ENCODE results near the gene AGK. TPM values are rescaled to one million over a fixed set of nuclear protein-coding genes. Genes with fewer than 3 reads are reported as not detected.

AGK gene
- total RNA-seq, 1 donor from 2014 or later, result 18.8 TPM

- H3K4me3 ChIP-seq (ENCODE audit: low read length in 3 of 3), result no peak overlapping the region
- H3K9me3 ChIP-seq (ENCODE audit: control insufficient read depth in 3 of 3, low read length in 3 of 3), result no peaks in the 10 kb centered on the region
- H3K36me3 ChIP-seq (ENCODE audit: control insufficient read depth in 3 of 3, insufficient read depth in 3 of 3, low read length in 3 of 3), result no peaks in the 10 kb centered on the region
- no peak overlapping the region for H3K27ac ChIP-seq (ENCODE audit: low read depth, low read length)
- H3K27me3 ChIP-seq (ENCODE audit: control insufficient read depth in 3 of 3, insufficient read depth in 3 of 3, low read length in 3 of 3), result no peaks in the 10 kb centered on the region
- H3K9ac ChIP-seq (ENCODE audit: low read depth in 1 of 3, low read length in 3 of 3), result no peak overlapping the region
- H3K4me1 ChIP-seq (ENCODE audit: control insufficient read depth in 3 of 3, insufficient read depth in 3 of 3, low read length in 3 of 3), result peaks cover 0 to 23% (median 15%) of the 10 kb centered on the region in 3 donors
Measured at GRCh38 chr7:141696348-141696747, 145.1 kb downstream of the AGK start.

- Histone ChIP-seq H3K27ac (ENCODE audit: low read depth, low read length) (no peak overlapping the region), H3K36me3 (ENCODE audit: control insufficient read depth in 3 of 3, insufficient read depth in 3 of 3, low read length in 3 of 3) (no peaks in the 10 kb centered on the region), H3K4me1 (ENCODE audit: control insufficient read depth in 3 of 3, insufficient read depth in 3 of 3, low read length in 3 of 3) (peaks cover 0 to 25% (median 15%) of the 10 kb centered on the region in 3 donors), H3K9me3 (ENCODE audit: control insufficient read depth in 3 of 3, low read length in 3 of 3) (no peaks in the 10 kb centered on the region), H3K27me3 (ENCODE audit: control insufficient read depth in 3 of 3, insufficient read depth in 3 of 3, low read length in 3 of 3) (no peaks in the 10 kb centered on the region), H3K9ac (ENCODE audit: low read depth in 1 of 3, low read length in 3 of 3) (no peak overlapping the region), H3K4me3 (ENCODE audit: low read length in 3 of 3) (no peak overlapping the region)
Measured at GRCh38 chr7:141697211-141697871, 146.1 kb downstream of the AGK start.

- Histone ChIP-seq H3K4me3 (ENCODE audit: low read length in 3 of 3) (no peak overlapping the region), H3K36me3 (ENCODE audit: control insufficient read depth in 3 of 3, insufficient read depth in 3 of 3, low read length in 3 of 3) (no peaks in the 10 kb centered on the region), H3K27ac (ENCODE audit: low read depth, low read length) (no peak overlapping the region), H3K9me3 (ENCODE audit: control insufficient read depth in 3 of 3, low read length in 3 of 3) (no peaks in the 10 kb centered on the region), H3K9ac (ENCODE audit: low read depth in 1 of 3, low read length in 3 of 3) (no peak overlapping the region), H3K27me3 (ENCODE audit: control insufficient read depth in 3 of 3, insufficient read depth in 3 of 3, low read length in 3 of 3) (no peaks in the 10 kb centered on the region), H3K4me1 (ENCODE audit: control insufficient read depth in 3 of 3, insufficient read depth in 3 of 3, low read length in 3 of 3) (peaks cover 3 to 36% (median 19%) of the 10 kb centered on the region in 3 donors)
Measured at GRCh38 chr7:141698247-141699015, 147.2 kb downstream of the AGK start.

- H3K27me3 ChIP-seq (ENCODE audit: control insufficient read depth in 3 of 3, insufficient read depth in 3 of 3, low read length in 3 of 3), result no peaks in the 10 kb centered on the region
- peaks cover 3 to 36% (median 19%) of the 10 kb centered on the region in 3 donors for H3K4me1 ChIP-seq (ENCODE audit: control insufficient read depth in 3 of 3, insufficient read depth in 3 of 3, low read length in 3 of 3)
- H3K27ac ChIP-seq (ENCODE audit: low read depth, low read length), result no peak overlapping the region
- H3K4me3 ChIP-seq (ENCODE audit: low read length in 3 of 3), result no peak overlapping the region
- no peaks in the 10 kb centered on the region for H3K36me3 ChIP-seq (ENCODE audit: control insufficient read depth in 3 of 3, insufficient read depth in 3 of 3, low read length in 3 of 3)
- H3K9me3 ChIP-seq (ENCODE audit: control insufficient read depth in 3 of 3, low read length in 3 of 3), result no peaks in the 10 kb centered on the region
- peak overlapping the region in 1 of 3 donors; percentile 23 for H3K9ac ChIP-seq (ENCODE audit: low read depth in 1 of 3, low read length in 3 of 3)
Measured at GRCh38 chr7:141699860-141700259, 148.7 kb downstream of the AGK start.

- Histone ChIP-seq H3K27me3 (ENCODE audit: control insufficient read depth in 3 of 3, insufficient read depth in 3 of 3, low read length in 3 of 3) (no peaks in the 10 kb centered on the region), H3K4me1 (ENCODE audit: control insufficient read depth in 3 of 3, insufficient read depth in 3 of 3, low read length in 3 of 3) (peaks cover 3 to 36% (median 19%) of the 10 kb centered on the region in 3 donors), H3K9me3 (ENCODE audit: control insufficient read depth in 3 of 3, low read length in 3 of 3) (no peaks in the 10 kb centered on the region), H3K36me3 (ENCODE audit: control insufficient read depth in 3 of 3, insufficient read depth in 3 of 3, low read length in 3 of 3) (no peaks in the 10 kb centered on the region), H3K27ac (ENCODE audit: low read depth, low read length) (peak overlapping the region; percentile 29), H3K9ac (ENCODE audit: low read depth in 1 of 3, low read length in 3 of 3) (peak overlapping the region; percentile 0 to 68 (median 55)), H3K4me3 (ENCODE audit: low read length in 3 of 3) (peak overlapping the region; percentile 50 to 69 (median 60))
Measured at GRCh38 chr7:141700296-141700847, 149.2 kb downstream of the AGK start.

GRCh38 chr7:141700848-141701371 lies 149.7 kb downstream of the AGK start:
- no peaks in the 10 kb centered on the region for H3K27me3 ChIP-seq (ENCODE audit: control insufficient read depth in 3 of 3, insufficient read depth in 3 of 3, low read length in 3 of 3)
- H3K4me3 ChIP-seq (ENCODE audit: low read length in 3 of 3), result peak overlapping the region; percentile 50 to 69 (median 60)
- H3K36me3 ChIP-seq (ENCODE audit: control insufficient read depth in 3 of 3, insufficient read depth in 3 of 3, low read length in 3 of 3), result no peaks in the 10 kb centered on the region
- peak overlapping the region; percentile 0 to 68 (median 55) for H3K9ac ChIP-seq (ENCODE audit: low read depth in 1 of 3, low read length in 3 of 3)
- no peaks in the 10 kb centered on the region for H3K9me3 ChIP-seq (ENCODE audit: control insufficient read depth in 3 of 3, low read length in 3 of 3)
- H3K4me1 ChIP-seq (ENCODE audit: control insufficient read depth in 3 of 3, insufficient read depth in 3 of 3, low read length in 3 of 3), result peaks cover 3 to 35% (median 18%) of the 10 kb centered on the region in 3 donors
- peak overlapping the region; percentile 29 for H3K27ac ChIP-seq (ENCODE audit: low read depth, low read length)

GRCh38 chr7:141701489-141702046 lies 150.4 kb downstream of the AGK start:
- peak overlapping the region; percentile 53 to 87 (median 68) for H3K4me3 ChIP-seq (ENCODE audit: low read length in 3 of 3)
- H3K9me3 ChIP-seq (ENCODE audit: control insufficient read depth in 3 of 3, low read length in 3 of 3), result no peaks in the 10 kb centered on the region
- H3K27ac ChIP-seq (ENCODE audit: low read depth, low read length), result peak overlapping the region; percentile 49
- no peaks in the 10 kb centered on the region for H3K36me3 ChIP-seq (ENCODE audit: control insufficient read depth in 3 of 3, insufficient read depth in 3 of 3, low read length in 3 of 3)
- peak overlapping the region; percentile 36 to 73 (median 52) for H3K9ac ChIP-seq (ENCODE audit: low read depth in 1 of 3, low read length in 3 of 3)
- no peaks in the 10 kb centered on the region for H3K27me3 ChIP-seq (ENCODE audit: control insufficient read depth in 3 of 3, insufficient read depth in 3 of 3, low read length in 3 of 3)
- H3K4me1 ChIP-seq (ENCODE audit: control insufficient read depth in 3 of 3, insufficient read depth in 3 of 3, low read length in 3 of 3), result peaks cover 3 to 32% (median 15%) of the 10 kb centered on the region in 3 donors

GRCh38 chr7:141702047-141702567 lies 150.9 kb downstream of the AGK start, which contains the start of gene DENND11:
TSS of gene DENND11 (minus strand) at chr7:141702166. CDS start at chr7:141702153, 13 bp downstream.
- H3K4me3 ChIP-seq (ENCODE audit: low read length in 3 of 3), result peak within 1 kb of the TSS; percentile 79 to 87 (median 82)
- H3K4me1 ChIP-seq (ENCODE audit: control insufficient read depth in 3 of 3, insufficient read depth in 3 of 3, low read length in 3 of 3), result peaks cover 3 to 28% (median 15%) of the 10 kb centered on the region in 3 donors
- no peaks in the 10 kb centered on the region for H3K36me3 ChIP-seq (ENCODE audit: control insufficient read depth in 3 of 3, insufficient read depth in 3 of 3, low read length in 3 of 3)
- peak within 1 kb of the TSS; percentile 49 for H3K27ac ChIP-seq (ENCODE audit: low read depth, low read length)
- H3K9ac ChIP-seq (ENCODE audit: low read depth in 1 of 3, low read length in 3 of 3), result peak within 1 kb of the TSS; percentile 59 to 85 (median 82)
- no peaks in the 10 kb centered on the region for H3K9me3 ChIP-seq (ENCODE audit: control insufficient read depth in 3 of 3, low read length in 3 of 3)
- H3K27me3 ChIP-seq (ENCODE audit: control insufficient read depth in 3 of 3, insufficient read depth in 3 of 3, low read length in 3 of 3), result no peaks in the 10 kb centered on the region

GRCh38 chr7:141702892-141703291 lies 151.7 kb downstream of the AGK start:
- H3K4me3 ChIP-seq (ENCODE audit: low read length in 3 of 3), result peak overlapping the region in 1 of 3 donors; percentile 87

More at GRCh38 chr7:141702892-141703291, 151.7 kb downstream of the AGK start:
- Histone ChIP-seq H3K9ac (ENCODE audit: low read depth in 1 of 3, low read length in 3 of 3) (peak overlapping the region in 2 of 3 donors; percentile 82 to 85), H3K36me3 (ENCODE audit: control insufficient read depth in 3 of 3, insufficient read depth in 3 of 3, low read length in 3 of 3) (no peaks in the 10 kb centered on the region), H3K27me3 (ENCODE audit: control insufficient read depth in 3 of 3, insufficient read depth in 3 of 3, low read length in 3 of 3) (no peaks in the 10 kb centered on the region), H3K27ac (ENCODE audit: low read depth, low read length) (no peak overlapping the region), H3K4me1 (ENCODE audit: control insufficient read depth in 3 of 3, insufficient read depth in 3 of 3, low read length in 3 of 3) (peaks cover 3 to 21% (median 9%) of the 10 kb centered on the region in 3 donors), H3K9me3 (ENCODE audit: control insufficient read depth in 3 of 3, low read length in 3 of 3) (no peaks in the 10 kb centered on the region)
